Fibroblast of skin of abdomen (primary cell): ENCODE results near the gene PDE10A.

Experiments
- DNase-seq: peaks from one replicate; pipeline ENCODE4 v3.0.0-alpha.2; 2013

PDE10A gene

GRCh38 chr6:165654144-165654543, 8.9 kb downstream of the PDE10A start:
- DNase-seq = no peak

GRCh38 chr6:165653607-165654006, 9.4 kb downstream of the PDE10A start:
- no peak for DNase-seq

- no peak for DNase-seq
These were observed 9.8 kb downstream of the PDE10A start for GRCh38 chr6:165653196-165653595.

DNA sequence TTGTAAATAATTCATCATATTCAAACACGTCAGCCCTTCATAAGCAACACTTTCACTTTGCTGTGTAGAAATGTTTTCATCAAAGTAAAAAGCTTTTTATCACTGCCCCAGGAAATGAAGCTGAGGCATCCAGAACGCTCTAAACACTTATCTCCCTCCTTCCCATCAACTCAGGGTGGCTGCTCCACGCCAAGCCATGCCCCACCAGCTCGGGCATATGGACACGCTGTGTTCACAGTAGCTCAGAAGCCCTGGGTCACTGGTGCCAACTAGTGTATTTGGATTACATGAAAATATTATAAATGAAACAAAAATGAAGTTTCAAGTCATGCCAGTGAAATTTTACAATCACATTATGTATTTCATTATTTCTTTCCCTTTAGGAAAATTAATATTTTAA, 10.3 kb downstream of the PDE10A start:
- no peak for DNase-seq

- DNase-seq = peak; percentile 64
These were observed 13.6 kb downstream of the PDE10A start for GRCh38 chr6:165649166-165650137.

- no peak for DNase-seq
These were observed 16.0 kb downstream of the PDE10A start for GRCh38 chr6:165647041-165647440.

GRCh38 chr6:165645919-165646318, 17.1 kb downstream of the PDE10A start:
- no peak for DNase-seq

DNA sequence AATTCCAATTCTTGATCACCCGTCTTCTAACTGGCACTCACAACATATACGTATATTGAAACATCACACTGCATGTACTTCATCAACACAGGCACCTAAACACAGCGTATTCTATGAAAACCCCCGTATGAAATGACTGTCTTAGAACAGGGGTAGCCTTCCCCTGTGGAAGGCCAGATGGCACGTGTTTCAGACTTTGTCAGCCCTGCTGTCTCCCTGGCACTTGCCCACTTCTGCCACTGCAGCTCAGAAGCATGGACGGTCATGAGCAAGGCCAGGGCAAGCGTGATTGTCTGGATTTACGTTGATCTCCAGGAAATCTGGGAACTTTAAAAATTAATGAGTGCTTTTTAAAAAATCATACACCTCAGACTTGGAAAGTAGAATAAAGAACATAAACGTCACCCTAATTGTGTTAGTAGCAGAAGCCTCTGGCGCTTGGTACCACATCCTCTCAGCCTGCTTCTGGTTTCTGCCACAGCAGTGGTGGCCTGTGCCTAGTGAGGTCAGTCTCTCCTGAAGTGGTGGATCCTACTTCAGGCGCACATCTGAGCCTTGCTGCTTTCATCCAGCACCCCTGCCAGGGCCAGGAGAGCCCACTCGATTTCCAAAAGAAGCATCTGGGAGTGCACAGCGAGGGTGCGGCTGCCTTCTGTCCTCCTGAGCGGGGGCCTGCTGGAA, 18.3 kb downstream of the PDE10A start:
- DNase-seq = no peak

- DNase-seq = no peak
These were observed 20.0 kb downstream of the PDE10A start for GRCh38 chr6:165643015-165643414.

- no peak for DNase-seq
These were observed 21.3 kb downstream of the PDE10A start for GRCh38 chr6:165641672-165642156.

DNA sequence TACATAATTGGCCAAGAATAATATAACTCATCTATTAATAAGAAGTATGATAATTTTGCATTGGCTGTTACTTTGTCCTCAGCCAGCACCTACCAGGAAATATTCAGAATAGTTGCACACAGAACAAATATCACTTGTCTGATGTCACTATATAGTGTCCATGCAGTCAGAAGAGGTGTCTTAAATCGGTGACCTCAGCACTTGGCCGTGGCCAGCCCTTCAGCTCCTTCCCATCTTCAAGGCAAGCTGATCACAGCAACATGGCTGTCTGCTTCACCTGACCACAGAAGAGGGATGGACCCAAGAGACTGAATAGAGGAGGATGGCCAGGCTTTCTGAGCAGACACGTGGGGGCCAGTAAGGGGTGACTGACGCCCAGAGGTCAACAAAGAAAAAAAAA, 22.2 kb downstream of the PDE10A start:
- DNase-seq = no peak

- DNase-seq = no peak
These were observed 24.5 kb downstream of the PDE10A start for GRCh38 chr6:165638530-165638929.

DNA sequence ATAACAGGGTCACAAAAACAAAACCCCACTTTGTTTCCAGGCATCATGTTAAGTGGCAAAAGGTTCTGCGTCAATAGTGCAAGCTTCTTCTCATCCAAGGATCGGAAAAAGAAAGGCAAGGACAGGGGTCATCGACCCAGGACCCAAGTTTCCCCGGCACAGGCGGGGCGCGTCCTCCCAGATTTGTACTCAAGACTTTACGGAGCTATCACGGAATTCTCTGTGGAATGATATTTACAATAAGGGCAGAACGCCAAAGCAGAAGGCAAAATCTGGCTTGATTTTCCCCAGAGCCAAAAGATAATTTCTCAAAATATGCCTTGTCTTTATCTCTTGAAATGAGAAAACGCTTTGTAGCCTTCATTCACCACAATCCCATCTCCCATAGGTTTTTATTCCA, 25.5 kb downstream of the PDE10A start:
- peak; percentile 7 for DNase-seq

DNA sequence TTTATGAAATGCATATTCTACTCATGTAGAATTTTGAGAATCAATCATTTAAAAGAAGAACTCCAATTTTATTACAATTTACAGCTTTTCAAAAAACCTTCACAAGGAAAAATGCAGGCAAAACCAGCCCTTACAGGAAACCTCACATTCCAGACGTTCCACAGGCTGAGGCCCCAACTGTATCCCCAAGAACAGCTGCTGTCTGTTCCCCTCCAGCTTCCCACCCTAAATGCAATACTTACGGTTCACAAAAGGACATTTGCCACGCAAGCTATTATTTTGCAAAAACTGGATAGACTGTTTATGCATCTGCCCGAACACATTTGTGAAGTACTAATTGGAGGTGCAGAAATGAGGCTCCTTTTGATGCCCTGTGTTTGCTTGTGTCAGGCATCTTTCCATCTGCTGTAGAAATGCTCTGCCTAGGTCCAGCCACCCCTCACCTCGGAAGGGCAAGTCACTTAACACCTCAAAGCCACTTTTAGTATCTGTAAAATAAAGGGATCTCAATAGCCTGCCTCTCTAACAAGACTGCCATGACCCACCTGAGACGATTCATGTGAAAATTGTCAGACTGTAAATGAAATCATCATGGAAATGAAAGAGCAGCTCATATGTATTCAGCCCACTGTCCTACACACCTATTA, 26.5 kb downstream of the PDE10A start:
- peak; percentile 35 for DNase-seq

DNA sequence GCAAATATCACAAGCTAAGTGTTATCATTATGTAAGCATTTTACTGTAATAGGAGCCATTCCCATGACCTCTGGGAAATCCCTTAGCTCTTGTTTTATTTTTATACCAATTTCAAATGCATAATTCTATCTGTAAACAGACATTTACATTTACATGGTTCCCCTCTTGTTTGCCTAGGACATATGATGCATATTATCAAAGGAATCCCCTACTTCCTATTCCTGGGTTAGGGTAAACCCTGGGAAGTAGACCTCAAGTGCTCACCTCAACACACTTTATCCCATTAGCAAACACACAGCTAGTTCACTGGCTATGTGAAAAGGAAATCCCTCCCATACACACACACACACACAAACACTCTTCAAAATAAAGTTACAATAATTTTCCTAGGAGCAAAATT, 27.1 kb downstream of the PDE10A start:
- no peak for DNase-seq

DNA sequence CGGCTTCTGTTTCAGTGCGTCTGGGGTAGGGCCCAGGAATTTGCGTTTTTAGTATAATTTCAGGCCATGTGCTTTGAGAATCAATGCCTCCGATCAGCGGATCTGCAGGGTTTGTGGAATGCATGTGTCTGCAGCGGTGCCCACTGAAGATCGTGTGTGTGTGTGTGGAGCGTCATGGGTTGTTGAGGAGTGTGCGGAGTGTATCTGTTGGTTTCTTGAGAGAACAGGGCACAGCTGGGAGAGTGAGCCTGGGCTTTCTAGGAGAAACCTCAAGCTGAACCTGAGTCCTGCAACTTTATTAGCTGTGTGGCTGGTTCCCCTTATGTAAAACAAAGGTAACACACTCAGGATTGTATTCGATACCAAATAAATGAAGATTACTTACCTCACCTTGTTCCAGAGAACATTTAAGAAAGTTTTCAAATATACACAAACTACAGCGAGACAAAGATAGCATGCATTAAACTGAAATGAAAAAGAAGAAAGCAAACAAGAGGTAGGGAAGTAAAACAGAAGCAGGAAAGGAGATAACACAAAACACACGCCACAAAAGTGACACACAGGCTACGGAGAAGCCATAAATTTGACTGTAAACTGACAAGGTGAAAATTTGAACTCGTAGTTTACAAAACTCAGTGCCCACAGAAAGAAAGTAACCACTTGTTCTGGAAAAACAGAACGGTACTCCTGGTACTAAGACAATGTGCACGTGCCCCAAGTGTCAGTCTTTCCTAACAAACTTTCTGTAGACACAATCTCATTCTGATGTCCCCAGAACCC, 28.8 kb downstream of the PDE10A start:
- DNase-seq = no peak

DNA sequence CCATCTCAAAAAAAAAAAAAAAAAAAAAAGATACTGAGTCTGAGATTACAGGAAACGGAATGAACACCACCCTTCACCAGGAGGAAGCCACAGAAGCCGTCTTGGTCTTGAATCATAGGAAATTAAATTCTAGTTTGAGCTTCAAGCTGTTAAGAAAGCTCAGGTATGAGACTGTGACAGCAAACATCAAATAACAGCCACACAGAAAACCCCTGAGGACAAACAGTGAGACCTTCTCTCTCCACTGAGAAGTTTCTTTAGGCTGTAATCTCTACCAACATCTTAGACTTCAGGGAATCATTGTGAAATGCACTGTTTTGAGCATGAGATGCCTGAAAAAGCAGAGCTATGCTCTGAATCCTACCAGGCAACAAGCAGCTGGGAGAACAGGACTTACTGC, 30.8 kb downstream of the PDE10A start:
- DNase-seq = no peak

GRCh38 chr6:165630544-165630953, 32.5 kb downstream of the PDE10A start:
- no peak for DNase-seq

- DNase-seq = no peak
These were observed 34.1 kb downstream of the PDE10A start for GRCh38 chr6:165628955-165629354.

DNA sequence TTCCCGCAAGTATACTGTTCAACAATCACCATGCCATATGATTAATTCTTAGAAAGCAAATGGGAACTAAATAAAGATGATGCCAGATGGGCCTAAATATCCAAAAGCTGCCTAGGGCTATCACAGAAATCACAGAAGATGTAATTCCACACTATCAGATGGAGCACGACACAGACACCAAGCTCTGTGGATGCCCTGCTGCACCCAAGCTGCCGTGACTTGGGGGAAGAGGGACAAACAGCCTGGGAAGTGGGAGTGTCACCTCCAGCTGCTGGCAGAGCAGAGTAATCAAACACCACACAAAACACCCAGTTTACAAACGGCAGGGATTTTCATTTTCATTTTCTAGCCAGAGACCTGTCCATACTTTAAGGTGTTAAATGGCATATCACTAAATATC, 35.7 kb downstream of the PDE10A start:
- no peak for DNase-seq

DNA sequence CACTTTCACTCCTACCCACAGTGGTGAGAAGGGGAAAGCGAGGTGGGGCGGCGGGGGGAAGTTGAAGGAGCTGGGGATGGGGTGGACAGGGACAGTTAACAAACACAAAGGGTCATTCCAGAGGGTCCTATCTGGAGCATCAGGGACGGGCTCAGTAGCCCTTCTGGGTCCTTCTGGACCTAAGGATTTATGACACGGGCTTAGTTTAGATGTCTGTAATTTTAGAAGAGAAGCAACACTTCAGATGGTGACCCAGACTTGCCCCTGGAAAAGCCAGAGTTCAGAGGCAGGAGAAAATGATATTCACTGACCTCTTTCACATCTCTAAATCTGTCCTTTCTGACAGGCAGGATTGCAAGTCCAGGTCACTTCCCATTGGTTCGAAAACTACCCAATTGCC, 36.3 kb downstream of the PDE10A start:
- DNase-seq = no peak

- DNase-seq = no peak
These were observed 38.0 kb downstream of the PDE10A start for GRCh38 chr6:165624871-165625639.
